ENCODE measurements around the gene NANOG.
"Not testable (repeated sequence)": the region's sequence is repeated elsewhere in the genome, so short reads cannot be mapped to it uniquely, and the experiment has no call there.

GRCh38 chr12:7798750-7799308 lies 9.6 kb downstream of the NANOG start:
- TF ChIP-seq, protein P1, sequence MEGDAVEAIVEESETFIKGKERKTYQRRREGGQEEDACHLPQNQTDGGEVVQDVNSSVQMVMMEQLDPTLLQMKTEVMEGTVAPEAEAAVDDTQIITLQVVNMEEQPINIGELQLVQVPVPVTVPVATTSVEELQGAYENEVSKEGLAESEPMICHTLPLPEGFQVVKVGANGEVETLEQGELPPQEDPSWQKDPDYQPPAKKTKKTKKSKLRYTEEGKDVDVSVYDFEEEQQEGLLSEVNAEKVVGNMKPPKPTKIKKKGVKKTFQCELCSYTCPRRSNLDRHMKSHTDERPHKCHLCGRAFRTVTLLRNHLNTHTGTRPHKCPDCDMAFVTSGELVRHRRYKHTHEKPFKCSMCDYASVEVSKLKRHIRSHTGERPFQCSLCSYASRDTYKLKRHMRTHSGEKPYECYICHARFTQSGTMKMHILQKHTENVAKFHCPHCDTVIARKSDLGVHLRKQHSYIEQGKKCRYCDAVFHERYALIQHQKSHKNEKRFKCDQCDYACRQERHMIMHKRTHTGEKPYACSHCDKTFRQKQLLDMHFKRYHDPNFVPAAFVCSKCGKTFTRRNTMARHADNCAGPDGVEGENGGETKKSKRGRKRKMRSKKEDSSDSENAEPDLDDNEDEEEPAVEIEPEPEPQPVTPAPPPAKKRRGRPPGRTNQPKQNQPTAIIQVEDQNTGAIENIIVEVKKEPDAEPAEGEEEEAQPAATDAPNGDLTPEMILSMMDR (IDR thresholded peaks at IDR 0.05; ENCODE audit: poor library complexity, severe bottlenecking): not testable (repeated sequence)
- not testable (repeated sequence) for TF ChIP-seq POLR2AphosphoS5 (IDR thresholded peaks at IDR 0.05); EZH2 (IDR thresholded peaks at IDR 0.05; ENCODE audit: borderline replicate concordance, insufficient read depth, low read length, poor library complexity, severe bottlenecking); EP300 (conservative IDR thresholded peaks at IDR 0.05; ENCODE audit: poor library complexity, severe bottlenecking); TAF1 (IDR thresholded peaks at IDR 0.05; ENCODE audit: low read depth); MXI1 (conservative IDR thresholded peaks at IDR 0.05; ENCODE audit: poor library complexity, severe bottlenecking); RAD21 (conservative IDR thresholded peaks at IDR 0.05); SMC3 (conservative IDR thresholded peaks at IDR 0.05; ENCODE audit: poor library complexity)
- TF ChIP-seq, protein P2, sequence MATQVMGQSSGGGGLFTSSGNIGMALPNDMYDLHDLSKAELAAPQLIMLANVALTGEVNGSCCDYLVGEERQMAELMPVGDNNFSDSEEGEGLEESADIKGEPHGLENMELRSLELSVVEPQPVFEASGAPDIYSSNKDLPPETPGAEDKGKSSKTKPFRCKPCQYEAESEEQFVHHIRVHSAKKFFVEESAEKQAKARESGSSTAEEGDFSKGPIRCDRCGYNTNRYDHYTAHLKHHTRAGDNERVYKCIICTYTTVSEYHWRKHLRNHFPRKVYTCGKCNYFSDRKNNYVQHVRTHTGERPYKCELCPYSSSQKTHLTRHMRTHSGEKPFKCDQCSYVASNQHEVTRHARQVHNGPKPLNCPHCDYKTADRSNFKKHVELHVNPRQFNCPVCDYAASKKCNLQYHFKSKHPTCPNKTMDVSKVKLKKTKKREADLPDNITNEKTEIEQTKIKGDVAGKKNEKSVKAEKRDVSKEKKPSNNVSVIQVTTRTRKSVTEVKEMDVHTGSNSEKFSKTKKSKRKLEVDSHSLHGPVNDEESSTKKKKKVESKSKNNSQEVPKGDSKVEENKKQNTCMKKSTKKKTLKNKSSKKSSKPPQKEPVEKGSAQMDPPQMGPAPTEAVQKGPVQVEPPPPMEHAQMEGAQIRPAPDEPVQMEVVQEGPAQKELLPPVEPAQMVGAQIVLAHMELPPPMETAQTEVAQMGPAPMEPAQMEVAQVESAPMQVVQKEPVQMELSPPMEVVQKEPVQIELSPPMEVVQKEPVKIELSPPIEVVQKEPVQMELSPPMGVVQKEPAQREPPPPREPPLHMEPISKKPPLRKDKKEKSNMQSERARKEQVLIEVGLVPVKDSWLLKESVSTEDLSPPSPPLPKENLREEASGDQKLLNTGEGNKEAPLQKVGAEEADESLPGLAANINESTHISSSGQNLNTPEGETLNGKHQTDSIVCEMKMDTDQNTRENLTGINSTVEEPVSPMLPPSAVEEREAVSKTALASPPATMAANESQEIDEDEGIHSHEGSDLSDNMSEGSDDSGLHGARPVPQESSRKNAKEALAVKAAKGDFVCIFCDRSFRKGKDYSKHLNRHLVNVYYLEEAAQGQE (IDR thresholded peaks at IDR 0.05; ENCODE audit: borderline replicate concordance): not testable (repeated sequence)

All from neural cell (in vitro differentiated cells).